SU-DHL-6 (cell line): ENCODE measurements around the gene ADGRF5.

Experiments
- H2AFZ ChIP-seq: fragments of 200-600 bp; sonication (generic); 2 replicates; pipeline ENCODE4 v1.6.1; 2014; ENCODE audit warnings: low read depth, mild to moderate bottlenecking, moderate library complexity, mixed read lengths, antibody characterized with exemption, low read length; ENCODE audit not compliant: severe bottlenecking
- H3F3A ChIP-seq: fragments of 200-600 bp; shearing (Covaris generic); 2 replicates; pipeline ENCODE4 v1.6.0; 2016; ENCODE audit warnings: antibody characterized with exemption, mild to moderate bottlenecking; ENCODE audit not compliant: insufficient read depth
- H3K27ac ChIP-seq: fragments of 200-600 bp; sonication (generic); 2 replicates; pipeline ENCODE4 v1.5.1; 2016; ENCODE audit warnings: low read depth, mild to moderate bottlenecking, low read length, moderate library complexity, mixed read lengths
- H3K27me3 ChIP-seq: fragments of 200-600 bp; sonication (generic), shearing (Covaris generic); 2 replicates; pipeline ENCODE4 v1.6.0; 2014; ENCODE audit warnings: mild to moderate bottlenecking, low read length
- H3K36me3 ChIP-seq: fragments of 200-600 bp; sonication (generic); 2 replicates; pipeline ENCODE4 v1.6.1; 2014; ENCODE audit warnings: mild to moderate bottlenecking, low read length, mixed read lengths
- H3K4me2 ChIP-seq: fragments of 300-600, 200-600 bp; shearing (Covaris generic), sonication (generic); 2 replicates; pipeline ENCODE4 v1.6.0; 2014; ENCODE audit warnings: low read length, low read depth, mild to moderate bottlenecking; ENCODE audit not compliant: poor library complexity, severe bottlenecking
- H3K4me3 ChIP-seq: fragments of 200-600 bp; sonication (generic); 2 replicates; pipeline ENCODE4 v1.5.1; 2014; ENCODE audit warnings: antibody characterized with exemption, low read length, mild to moderate bottlenecking, mixed read lengths; ENCODE audit not compliant: insufficient read depth, poor library complexity, severe bottlenecking
- H3K79me2 ChIP-seq: fragments of 200-600 bp; sonication (generic); 2 replicates; pipeline ENCODE4 v1.6.1; 2014; ENCODE audit warnings: mild to moderate bottlenecking, low read length, moderate library complexity; ENCODE audit not compliant: insufficient read depth
- H3K9ac ChIP-seq: fragments of 200-600 bp; sonication (generic); 2 replicates; pipeline ENCODE4 v1.7.0; 2014; ENCODE audit warnings: mild to moderate bottlenecking, low read length
- H3K9me2 ChIP-seq: fragments of 200-600 bp; sonication (generic); replicated peaks from 2 replicates; pipeline ENCODE4 v1.6.1; 2014; ENCODE audit warnings: low read length; ENCODE audit not compliant: insufficient read depth
- H3K9me3 ChIP-seq: fragments of 200-600 bp; sonication (generic); 2 replicates; pipeline ENCODE4 v1.6.1; 2014; ENCODE audit warnings: low read length, mixed read lengths; ENCODE audit not compliant: insufficient read depth
- H4K20me1 ChIP-seq: fragments of 200-600 bp; sonication (generic); 2 replicates; pipeline ENCODE4 v1.6.1; 2014; ENCODE audit warnings: low read depth, mild to moderate bottlenecking, antibody characterized with exemption, low read length, moderate library complexity, mixed read lengths
- CTCF ChIP-seq: fragments of 200-600 bp; sonication (generic); IDR thresholded peaks from one replicate; pipeline ENCODE4 v1.5.1; 2017; ENCODE audit warnings: antibody characterized with exemption, mild to moderate bottlenecking, low read length, moderate library complexity; ENCODE audit not compliant: insufficient read depth, poor library complexity, severe bottlenecking
- EZH2phosphoT487 ChIP-seq: fragments of 200-600 bp; sonication (generic), shearing (Covaris generic); conservative IDR thresholded peaks from 2 replicates; pipeline ENCODE4 v1.6.1; 2018; ENCODE audit warnings: mild to moderate bottlenecking, antibody characterized with exemption, low read length, moderate library complexity, mixed read lengths

ADGRF5 gene

GRCh38 chr6:46900266-46900665, 21.5 kb downstream of the ADGRF5 start:
- H3K27me3 ChIP-seq: no peaks in the 10 kb centered on the region
- H3K4me2 ChIP-seq: no peak overlapping the region
- H3K36me3 ChIP-seq: no peaks in the 10 kb centered on the region

GRCh38 chr6:46899659-46900058, 22.1 kb downstream of the ADGRF5 start:
- H3K4me3 ChIP-seq: no peak overlapping the region
- no peaks in the 10 kb centered on the region for H3K79me2 ChIP-seq
- H3K9me3 ChIP-seq: no peaks in the 10 kb centered on the region
- H3K4me2 ChIP-seq: no peak overlapping the region
- TF ChIP-seq CTCF (no peak), EZH2phosphoT487 (no peak)
- H3K9ac ChIP-seq: no peak overlapping the region
- H4K20me1 ChIP-seq: no peaks in the 10 kb centered on the region
- H2AFZ ChIP-seq: no peak overlapping the region
- H3K27ac ChIP-seq: no peak overlapping the region
- no peaks in the 10 kb centered on the region for H3K36me3 ChIP-seq
- H3K27me3 ChIP-seq: no peaks in the 10 kb centered on the region
- no peaks in the 10 kb centered on the region for H3F3A ChIP-seq
- H3K9me2 ChIP-seq: no peaks in the 10 kb centered on the region

More at GRCh38 chr6:46900266-46900665, 21.5 kb downstream of the ADGRF5 start:
- no peak overlapping the region for H3K9ac ChIP-seq
- H3K79me2 ChIP-seq: no peaks in the 10 kb centered on the region
- H2AFZ ChIP-seq: no peak overlapping the region
- no peak overlapping the region for H3K4me3 ChIP-seq
- no peaks in the 10 kb centered on the region for H3F3A ChIP-seq
- H4K20me1 ChIP-seq: no peaks in the 10 kb centered on the region
- no peaks in the 10 kb centered on the region for H3K9me2 ChIP-seq
- H3K9me3 ChIP-seq: no peaks in the 10 kb centered on the region
- no peak overlapping the region for H3K27ac ChIP-seq
- TF ChIP-seq CTCF: no peak
- no peak for TF ChIP-seq EZH2phosphoT487

GRCh38 chr6:46898006-46898405, 23.7 kb downstream of the ADGRF5 start:
- Histone ChIP-seq H3K36me3 (no peaks in the 10 kb centered on the region), H3F3A (no peaks in the 10 kb centered on the region), H2AFZ (no peak overlapping the region), H4K20me1 (no peaks in the 10 kb centered on the region), H3K27me3 (no peaks in the 10 kb centered on the region), H3K4me3 (no peak overlapping the region), H3K9me2 (no peaks in the 10 kb centered on the region), H3K4me2 (no peak overlapping the region), H3K9ac (no peak overlapping the region), H3K27ac (no peak overlapping the region), H3K79me2 (no peaks in the 10 kb centered on the region), H3K9me3 (no peaks in the 10 kb centered on the region)
- TF ChIP-seq EZH2phosphoT487 (no peak), CTCF (no peak)
